ENCODE data around the gene EPDR1. TPM values are rescaled to one million over a fixed set of nuclear protein-coding genes. Genes with fewer than 3 reads are reported as not detected.

Gene EPDR1
- total RNA-seq, 2 donors from 2014 or later, result 0.54 to 0.56 TPM

DNA sequence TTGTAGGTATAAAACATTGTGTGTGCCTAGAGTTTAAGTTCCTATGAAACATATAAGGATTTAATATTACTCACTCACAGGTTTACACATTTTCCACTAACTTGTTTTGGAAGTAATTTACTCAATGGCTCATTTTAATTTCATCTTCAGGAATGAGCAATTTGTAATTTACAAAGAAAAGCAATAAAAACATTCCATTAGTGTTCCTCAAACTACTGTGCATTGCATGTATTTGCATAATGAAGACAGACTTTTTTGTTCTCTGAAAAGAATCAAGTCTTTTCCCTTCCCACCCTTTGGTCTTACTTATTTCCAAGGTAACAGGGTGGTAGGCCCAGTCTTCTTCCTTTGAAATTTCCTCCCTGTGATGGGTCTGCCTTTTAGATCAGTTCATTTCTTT lies 61.2 kb downstream of the EPDR1 start:
- H3K9me3 Mint-ChIP-seq, result peaks cover 6% of the 10 kb centered on the region
- no peak for ATAC-seq (replicated peaks)
- no peaks in the 10 kb centered on the region for H3K36me3 Mint-ChIP-seq (ENCODE audit: low read depth)
- H3K4me1 Mint-ChIP-seq, result no peaks in the 10 kb centered on the region
- H3K27ac Mint-ChIP-seq, result no peak overlapping the region
- H3K27me3 Mint-ChIP-seq, result peaks cover 3% of the 10 kb centered on the region
- H3K4me3 Mint-ChIP-seq, result no peak overlapping the region

DNA sequence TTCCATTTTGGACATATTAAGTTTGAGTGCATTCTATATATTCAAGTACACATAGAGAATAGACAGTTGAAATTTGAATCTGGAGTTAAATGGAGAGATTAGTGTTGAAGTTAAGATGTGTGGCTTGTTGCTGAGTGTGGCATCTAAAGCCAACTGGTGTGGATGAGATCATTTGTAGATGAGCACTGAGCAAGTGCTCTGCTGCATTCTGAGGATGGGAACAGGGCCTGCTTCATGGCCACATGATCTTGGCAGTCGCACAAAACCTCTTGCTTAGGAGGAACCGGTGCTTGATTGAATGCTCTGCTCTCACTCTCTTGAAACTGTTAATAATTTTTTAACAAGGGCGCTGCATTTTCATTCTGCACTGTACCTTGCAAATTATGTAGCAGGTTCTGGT lies 62.0 kb downstream of the EPDR1 start:
- Mint-ChIP-seq H3K36me3 (ENCODE audit: low read depth) (no peaks in the 10 kb centered on the region), H3K27ac (no peak overlapping the region), H3K9me3 (peaks cover 6% of the 10 kb centered on the region), H3K4me3 (no peak overlapping the region), H3K27me3 (peaks cover 3% of the 10 kb centered on the region), H3K4me1 (no peaks in the 10 kb centered on the region)
- ATAC-seq (replicated peaks), result no peak

DNA sequence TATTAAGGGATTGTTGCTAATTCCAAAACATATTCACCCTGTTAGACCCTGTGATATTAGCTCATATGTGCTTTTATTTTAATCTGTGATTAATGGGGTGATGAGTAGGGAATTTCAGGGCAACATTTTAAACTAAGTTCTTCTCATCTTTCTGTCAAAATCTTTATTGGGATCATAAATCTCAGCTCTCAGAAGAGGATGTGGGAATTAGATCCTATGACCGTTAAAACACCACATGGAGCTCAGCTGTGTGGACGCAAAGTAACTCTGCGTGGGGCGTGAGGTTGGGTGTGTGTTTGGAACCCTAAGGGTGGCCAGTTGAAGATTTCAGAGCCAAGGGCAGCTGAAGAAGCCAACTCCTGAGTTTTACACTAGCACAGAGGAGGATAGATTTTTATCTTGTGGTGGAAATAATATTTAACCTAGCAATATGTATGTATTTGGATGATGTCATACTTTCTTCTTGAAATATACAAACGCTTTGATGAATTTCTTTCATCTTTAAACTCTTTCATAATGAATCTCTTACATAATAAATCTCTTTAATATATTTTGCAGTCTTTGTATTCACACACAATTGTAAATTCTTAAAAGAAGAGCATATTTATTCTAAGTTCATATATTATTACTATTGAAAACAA lies 64.4 kb downstream of the EPDR1 start:
- Mint-ChIP-seq H3K36me3 (ENCODE audit: low read depth) (no peaks in the 10 kb centered on the region), H3K4me1 (no peaks in the 10 kb centered on the region), H3K9me3 (peaks cover 6% of the 10 kb centered on the region), H3K4me3 (no peak overlapping the region), H3K27ac (no peak overlapping the region), H3K27me3 (peaks cover 2% of the 10 kb centered on the region)
- ATAC-seq (replicated peaks), result no peak

GRCh38 chr7:37986908-37987330 lies 66.5 kb downstream of the EPDR1 start:
- no peaks in the 10 kb centered on the region for H3K36me3 Mint-ChIP-seq (ENCODE audit: low read depth)
- H3K27me3 Mint-ChIP-seq, result no peaks in the 10 kb centered on the region
- ATAC-seq (replicated peaks), result no peak
- no peak overlapping the region for H3K4me3 Mint-ChIP-seq
- H3K9me3 Mint-ChIP-seq, result peaks cover 5% of the 10 kb centered on the region
- H3K27ac Mint-ChIP-seq, result no peak overlapping the region
- no peaks in the 10 kb centered on the region for H3K4me1 Mint-ChIP-seq

GRCh38 chr7:37987732-37988131 lies 67.3 kb downstream of the EPDR1 start:
- no peak overlapping the region for H3K4me3 Mint-ChIP-seq
- no peaks in the 10 kb centered on the region for H3K27me3 Mint-ChIP-seq
- no peaks in the 10 kb centered on the region for H3K4me1 Mint-ChIP-seq
- H3K36me3 Mint-ChIP-seq (ENCODE audit: low read depth), result no peaks in the 10 kb centered on the region
- H3K27ac Mint-ChIP-seq, result no peak overlapping the region
- ATAC-seq (replicated peaks), result no peak
- H3K9me3 Mint-ChIP-seq, result no peaks in the 10 kb centered on the region

DNA sequence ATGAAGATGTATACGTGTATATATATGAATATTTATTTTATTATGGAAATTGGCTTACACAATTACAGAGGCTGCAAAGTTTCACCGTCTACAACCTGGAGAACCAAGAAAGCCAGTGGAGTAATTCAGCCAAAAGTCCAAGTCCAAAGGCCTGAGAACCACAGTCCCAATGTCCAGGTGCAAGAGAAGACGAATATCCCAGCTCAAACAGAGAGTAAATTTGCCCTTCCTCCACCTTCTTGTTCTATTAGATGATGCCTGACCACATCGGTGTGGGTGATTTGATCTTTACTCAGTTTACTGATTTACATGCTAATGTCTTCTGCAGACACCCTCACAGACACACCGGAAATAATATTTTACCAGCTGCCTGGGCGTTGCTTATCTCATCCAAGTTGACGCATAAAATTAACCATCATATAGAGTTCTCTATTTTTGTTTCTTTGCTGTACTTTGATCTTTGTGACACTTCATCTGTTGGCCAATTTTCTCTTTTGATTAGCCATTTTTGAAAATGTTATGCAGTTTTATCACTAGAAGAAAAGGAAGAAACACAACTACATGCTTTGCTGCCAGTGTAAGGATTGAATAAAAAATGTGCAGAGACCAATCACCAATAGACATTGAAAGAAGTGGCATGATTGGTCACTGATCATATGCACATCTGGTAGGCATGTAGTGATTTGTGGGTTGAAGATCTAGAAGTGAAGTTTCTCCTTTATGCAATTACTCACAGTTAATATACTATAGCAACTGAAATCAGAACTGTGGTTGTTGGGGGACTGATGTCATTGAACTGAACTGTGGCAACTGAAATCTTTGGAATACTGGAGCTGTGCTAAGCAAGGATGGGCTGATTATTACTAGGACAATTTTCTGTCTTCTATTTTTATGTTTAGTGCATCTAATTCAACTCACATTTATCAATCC lies 68.5 kb downstream of the EPDR1 start:
- no peak overlapping the region for H3K27ac Mint-ChIP-seq
- H3K27me3 Mint-ChIP-seq, result no peaks in the 10 kb centered on the region
- H3K4me3 Mint-ChIP-seq, result no peak overlapping the region
- no peaks in the 10 kb centered on the region for H3K36me3 Mint-ChIP-seq (ENCODE audit: low read depth)
- ATAC-seq (replicated peaks), result no peak
- H3K4me1 Mint-ChIP-seq, result no peaks in the 10 kb centered on the region
- no peaks in the 10 kb centered on the region for H3K9me3 Mint-ChIP-seq

GRCh38 chr7:37990337-37990736 lies 69.9 kb downstream of the EPDR1 start:
- Mint-ChIP-seq H3K9me3 (no peaks in the 10 kb centered on the region), H3K27ac (no peak overlapping the region), H3K4me1 (no peaks in the 10 kb centered on the region), H3K36me3 (ENCODE audit: low read depth) (no peaks in the 10 kb centered on the region), H3K4me3 (no peak overlapping the region), H3K27me3 (no peaks in the 10 kb centered on the region)
- ATAC-seq (replicated peaks), result no peak

DNA sequence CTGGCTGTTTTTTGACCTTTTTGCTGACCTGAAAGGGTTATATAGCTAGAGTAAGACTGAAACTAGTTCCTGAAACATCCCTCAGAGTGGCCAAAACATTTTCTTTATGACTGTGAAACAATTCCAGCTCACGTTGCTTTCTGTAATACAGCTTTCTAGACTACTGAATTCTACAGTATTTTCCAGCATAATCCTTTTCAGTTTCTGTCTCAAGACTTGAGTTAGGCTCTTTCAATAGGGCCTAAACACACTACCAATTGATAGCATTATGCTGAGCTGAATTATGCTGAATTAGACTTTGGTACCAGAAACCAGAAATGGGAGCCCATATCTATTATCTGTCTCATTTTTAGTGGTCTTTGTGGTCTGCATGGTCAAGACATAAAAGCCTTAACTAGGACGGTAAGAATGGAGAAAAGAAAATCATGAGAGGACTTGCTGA lies 72.6 kb downstream of the EPDR1 start:
- peaks cover 5% of the 10 kb centered on the region for H3K9me3 Mint-ChIP-seq
- ATAC-seq (replicated peaks), result no peak

DNA sequence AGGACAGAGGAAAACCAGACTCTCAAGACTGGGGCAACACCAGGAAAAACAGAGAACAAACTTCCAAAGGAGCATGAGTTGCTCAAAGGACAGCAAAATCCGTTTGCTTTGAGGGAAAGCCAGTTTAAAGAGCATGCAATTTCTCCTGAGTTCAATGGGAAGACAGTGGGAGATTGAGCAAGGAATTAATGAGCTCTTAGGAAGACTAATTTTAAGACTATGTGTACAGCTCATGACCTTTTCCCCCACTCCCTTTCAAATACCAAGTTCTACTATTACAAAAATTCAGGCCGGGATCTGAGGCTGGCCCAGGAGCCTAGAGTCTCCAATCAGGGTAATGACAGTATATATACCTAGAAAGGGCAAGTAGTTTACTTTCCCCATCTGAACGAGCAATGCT lies 79.2 kb downstream of the EPDR1 start:
- Mint-ChIP-seq H3K27ac (no peak overlapping the region), H3K27me3 (peaks cover 17% of the 10 kb centered on the region), H3K4me3 (no peak overlapping the region), H3K4me1 (no peaks in the 10 kb centered on the region), H3K9me3 (peaks cover 5% of the 10 kb centered on the region), H3K36me3 (ENCODE audit: low read depth) (no peaks in the 10 kb centered on the region)
- ATAC-seq (replicated peaks), result no peak

More for the DNA sequence above, 72.6 kb downstream of the EPDR1 start:
- H3K36me3 Mint-ChIP-seq (ENCODE audit: low read depth), result no peaks in the 10 kb centered on the region
- no peaks in the 10 kb centered on the region for H3K27me3 Mint-ChIP-seq
- no peaks in the 10 kb centered on the region for H3K4me1 Mint-ChIP-seq
- no peak overlapping the region for H3K27ac Mint-ChIP-seq
- no peak overlapping the region for H3K4me3 Mint-ChIP-seq

DNA sequence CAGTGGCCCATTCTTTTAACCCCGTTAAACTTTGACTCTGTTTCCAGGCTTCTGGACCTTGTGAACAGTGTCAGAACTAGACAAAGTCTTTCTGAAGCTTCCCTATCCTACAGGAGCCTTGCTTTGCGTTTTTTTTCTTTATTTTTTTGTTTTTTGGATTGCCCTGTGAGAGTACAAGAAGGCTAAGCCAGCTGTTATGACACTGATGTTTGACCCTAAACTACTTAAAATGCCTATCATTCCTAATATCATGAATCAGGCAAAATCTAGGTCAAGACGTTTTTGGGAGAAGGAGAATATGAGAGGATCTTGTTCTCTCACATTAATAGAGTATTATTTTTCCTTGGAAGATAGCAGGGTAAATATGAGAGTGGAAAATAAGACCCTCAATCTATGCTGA lies 79.8 kb downstream of the EPDR1 start:
- Mint-ChIP-seq H3K27me3 (peaks cover 17% of the 10 kb centered on the region), H3K4me1 (no peaks in the 10 kb centered on the region), H3K27ac (no peak overlapping the region), H3K36me3 (ENCODE audit: low read depth) (no peaks in the 10 kb centered on the region), H3K4me3 (no peak overlapping the region), H3K9me3 (peaks cover 5% of the 10 kb centered on the region)
- ATAC-seq (replicated peaks), result no peak

Other genes starting within 250 kb of the EPDR1 start
- gene GPR141, start 236.9 kb upstream of the EPDR1 start, total RNA-seq, result not detected
- not detected for gene NME8, start 72.0 kb upstream of the EPDR1 start, total RNA-seq
- not detected for gene SFRP4, start 3.8 kb upstream of the EPDR1 start, total RNA-seq